ENCODE measurements around the gene PPP1R12B.
"Not testable (repeated sequence)": the region's sequence is repeated elsewhere in the genome, so short reads cannot be mapped to it uniquely, and the experiment has no call there.

- not testable (repeated sequence) for TF ChIP-seq CTCF, POLR2A, EP300 (IDR thresholded peaks at IDR 0.05)
These were observed 173.0 kb downstream of the PPP1R12B start for GRCh38 chr1:202521484-202521883.

Measured in ovary (tissue), 3 donors.